ENCODE results near the gene SKOR2. TPM values are rescaled to one million over a fixed set of nuclear protein-coding genes. Genes with fewer than 3 reads are reported as not detected.

The SKOR2 gene
- total RNA-seq, 2 donors from 2014 or later: 0.18 TPM; not detected in 1

DNA sequence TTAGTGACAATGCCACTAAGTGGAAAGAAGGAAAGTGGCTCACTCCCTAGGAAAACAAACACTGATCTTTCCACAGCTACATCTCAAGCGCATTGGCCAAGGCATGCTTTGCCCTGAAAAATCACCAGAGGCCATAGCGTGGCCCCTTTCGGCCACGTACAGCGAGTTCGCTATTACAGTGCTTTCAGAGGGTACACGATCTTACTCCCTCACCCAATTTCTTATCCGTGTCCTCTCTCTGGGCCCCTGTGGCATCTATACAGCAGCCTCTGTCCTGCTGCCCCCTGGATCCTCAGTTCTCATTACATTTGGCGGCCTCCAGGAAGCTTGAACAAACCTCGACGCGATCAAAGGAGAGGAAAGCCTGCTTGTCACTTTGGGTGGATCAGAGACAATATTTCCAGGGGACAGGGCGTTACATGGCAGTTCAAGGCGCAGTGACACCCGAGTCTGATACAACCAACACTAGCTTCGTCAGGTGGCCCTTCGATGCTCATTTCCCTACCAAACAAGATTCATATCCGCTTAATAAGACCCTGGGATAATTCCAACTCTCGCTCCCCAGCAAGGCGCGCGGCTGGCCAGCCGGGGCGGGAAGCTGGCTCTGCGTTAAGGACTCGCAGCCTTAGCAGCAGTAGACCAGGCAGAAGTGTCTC lies 941 bp downstream of the SKOR2 start:
- Histone ChIP-seq H3K27ac (ENCODE audit: low read depth, low read length) (no peak overlapping the region), H3K9ac (ENCODE audit: extremely low read depth, low read length, poor library complexity, severe bottlenecking) (no peak overlapping the region), H3K36me3 (ENCODE audit: control insufficient read depth, insufficient read depth, low read length) (no peaks in the 10 kb centered on the region), H3K4me3 (ENCODE audit: low read length) (no peak overlapping the region), H3K9me3 (ENCODE audit: control insufficient read depth, low read length) (peaks cover 6% of the 10 kb centered on the region), H3K27me3 (ENCODE audit: control insufficient read depth, insufficient read depth, low read length, poor library complexity, severe bottlenecking) (peaks cover 98% of the 10 kb centered on the region), H3K4me1 (ENCODE audit: control insufficient read depth, insufficient read depth, low read length) (no peaks in the 10 kb centered on the region)
- WGBS, 2 experiments (ENCODE audit: insufficient coverage in 1 of 2, insufficient read length in 1 of 2): 7 to 12% methylated on average over 15 to 26 of the region's 26 CpGs
- H3K36me3 Mint-ChIP-seq (ENCODE audit: low read depth): peaks cover 2% of the 10 kb centered on the region
- peak overlapping the region; percentile 8 for H3K4me3 Mint-ChIP-seq
- H3K9me3 Mint-ChIP-seq: peaks cover 18% of the 10 kb centered on the region
- peaks cover 5% of the 10 kb centered on the region for H3K4me1 Mint-ChIP-seq
- DNase-seq: peak; percentile 63
- H3K27ac Mint-ChIP-seq: no peak overlapping the region
- TF ChIP-seq, protein P1, sequence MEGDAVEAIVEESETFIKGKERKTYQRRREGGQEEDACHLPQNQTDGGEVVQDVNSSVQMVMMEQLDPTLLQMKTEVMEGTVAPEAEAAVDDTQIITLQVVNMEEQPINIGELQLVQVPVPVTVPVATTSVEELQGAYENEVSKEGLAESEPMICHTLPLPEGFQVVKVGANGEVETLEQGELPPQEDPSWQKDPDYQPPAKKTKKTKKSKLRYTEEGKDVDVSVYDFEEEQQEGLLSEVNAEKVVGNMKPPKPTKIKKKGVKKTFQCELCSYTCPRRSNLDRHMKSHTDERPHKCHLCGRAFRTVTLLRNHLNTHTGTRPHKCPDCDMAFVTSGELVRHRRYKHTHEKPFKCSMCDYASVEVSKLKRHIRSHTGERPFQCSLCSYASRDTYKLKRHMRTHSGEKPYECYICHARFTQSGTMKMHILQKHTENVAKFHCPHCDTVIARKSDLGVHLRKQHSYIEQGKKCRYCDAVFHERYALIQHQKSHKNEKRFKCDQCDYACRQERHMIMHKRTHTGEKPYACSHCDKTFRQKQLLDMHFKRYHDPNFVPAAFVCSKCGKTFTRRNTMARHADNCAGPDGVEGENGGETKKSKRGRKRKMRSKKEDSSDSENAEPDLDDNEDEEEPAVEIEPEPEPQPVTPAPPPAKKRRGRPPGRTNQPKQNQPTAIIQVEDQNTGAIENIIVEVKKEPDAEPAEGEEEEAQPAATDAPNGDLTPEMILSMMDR (conservative IDR thresholded peaks at IDR 0.05): no peak
- H3K27me3 Mint-ChIP-seq (ENCODE audit: insufficient read depth): peaks cover 90% of the 10 kb centered on the region

DNA sequence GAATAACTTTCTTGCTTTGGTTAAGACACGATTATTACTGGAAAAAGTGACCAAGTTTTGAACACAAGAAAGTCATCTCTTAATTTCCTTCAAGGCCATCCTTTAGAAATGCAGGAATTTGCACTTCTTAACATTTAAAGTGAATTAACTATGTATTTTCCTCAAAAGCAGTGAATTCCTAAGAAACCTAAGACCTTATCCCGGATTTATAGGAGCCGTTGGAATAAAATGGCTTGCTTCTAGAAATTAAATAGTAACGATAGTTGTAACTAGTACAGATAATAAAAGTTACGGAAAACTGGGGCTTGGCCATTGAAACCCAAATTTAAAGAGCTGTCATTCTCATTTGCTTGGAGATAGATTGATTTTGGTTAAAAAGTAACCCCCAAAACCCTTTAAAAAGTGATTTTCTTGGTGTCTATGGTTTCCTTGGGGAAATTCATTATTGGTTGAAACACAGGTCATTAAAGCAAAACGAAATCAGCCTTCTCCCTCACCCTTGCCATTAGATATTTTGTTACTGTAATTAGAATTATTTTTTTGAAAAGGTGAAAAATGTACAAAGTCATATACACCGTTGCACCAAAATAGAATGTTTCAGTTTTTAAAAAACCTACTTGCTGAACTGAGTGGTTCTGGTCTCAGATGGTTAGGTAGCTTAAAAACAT lies 2.0 kb downstream of the SKOR2 start:
- Histone ChIP-seq H3K4me1 (ENCODE audit: control insufficient read depth, insufficient read depth, low read length) (no peaks in the 10 kb centered on the region), H3K9me3 (ENCODE audit: control insufficient read depth, low read length) (peaks cover 9% of the 10 kb centered on the region), H3K36me3 (ENCODE audit: control insufficient read depth, insufficient read depth, low read length) (no peaks in the 10 kb centered on the region), H3K27ac (ENCODE audit: low read depth, low read length) (no peak overlapping the region), H3K4me3 (ENCODE audit: low read length) (no peak overlapping the region), H3K27me3 (ENCODE audit: control insufficient read depth, insufficient read depth, low read length, poor library complexity, severe bottlenecking) (peaks cover 98% of the 10 kb centered on the region), H3K9ac (ENCODE audit: extremely low read depth, low read length, poor library complexity, severe bottlenecking) (no peak overlapping the region)
- Mint-ChIP-seq H3K27me3 (ENCODE audit: insufficient read depth) (peaks cover 90% of the 10 kb centered on the region), H3K4me1 (peaks cover 5% of the 10 kb centered on the region), H3K9me3 (peaks cover 22% of the 10 kb centered on the region), H3K36me3 (ENCODE audit: low read depth) (peaks cover 2% of the 10 kb centered on the region), H3K4me3 (no peak overlapping the region), H3K27ac (no peak overlapping the region)
- TF ChIP-seq, protein P1 (conservative IDR thresholded peaks at IDR 0.05): no peak
- no peak for DNase-seq
- 11 to 24% methylated on average over 3 to 6 of the region's 7 CpGs for WGBS, 2 experiments (ENCODE audit: insufficient coverage in 1 of 2, insufficient read length in 1 of 2)

DNA sequence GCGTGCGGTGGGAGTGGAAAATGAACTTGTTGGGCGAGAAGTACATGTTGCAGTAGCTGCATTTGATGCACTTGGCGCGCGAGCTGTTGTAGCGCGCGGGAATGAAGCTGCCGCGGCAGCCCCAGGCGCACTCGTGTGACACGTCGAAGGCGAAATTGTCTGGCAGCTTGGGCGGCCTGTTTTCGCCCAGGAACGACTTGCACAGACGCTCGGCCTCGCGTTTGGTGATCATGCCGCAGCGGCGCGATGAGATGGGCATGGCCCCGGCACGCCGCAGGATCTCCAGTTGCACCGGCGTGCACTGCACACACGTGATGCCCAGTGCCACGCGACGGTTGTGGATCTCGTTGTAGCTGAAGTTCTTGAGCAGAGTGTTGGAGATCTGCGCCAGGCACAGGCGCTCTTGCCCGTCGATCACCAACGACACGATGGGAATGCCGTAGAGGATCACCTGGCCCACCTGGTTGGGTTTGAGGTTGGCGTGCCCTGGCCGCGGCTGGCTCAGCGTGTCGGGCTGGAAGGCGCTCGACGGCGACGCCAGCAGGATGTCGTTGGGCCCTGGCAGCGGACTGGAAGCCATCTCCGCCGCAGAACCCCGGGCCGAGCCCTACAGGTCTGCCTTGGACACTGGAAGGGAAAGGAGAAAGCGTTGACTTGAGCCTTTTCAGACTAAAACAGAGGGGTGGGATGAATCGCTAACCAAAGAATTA lies 2.7 kb downstream of the SKOR2 start:
- Histone ChIP-seq H3K4me3 (ENCODE audit: low read length) (no peak overlapping the region), H3K36me3 (ENCODE audit: control insufficient read depth, insufficient read depth, low read length) (no peaks in the 10 kb centered on the region), H3K27me3 (ENCODE audit: control insufficient read depth, insufficient read depth, low read length, poor library complexity, severe bottlenecking) (peaks cover 98% of the 10 kb centered on the region), H3K27ac (ENCODE audit: low read depth, low read length) (no peak overlapping the region), H3K9me3 (ENCODE audit: control insufficient read depth, low read length) (peaks cover 9% of the 10 kb centered on the region), H3K4me1 (ENCODE audit: control insufficient read depth, insufficient read depth, low read length) (no peaks in the 10 kb centered on the region), H3K9ac (ENCODE audit: extremely low read depth, low read length, poor library complexity, severe bottlenecking) (no peak overlapping the region)
- H3K4me1 Mint-ChIP-seq: peaks cover 5% of the 10 kb centered on the region
- H3K36me3 Mint-ChIP-seq (ENCODE audit: low read depth): peaks cover 2% of the 10 kb centered on the region
- DNase-seq: peak; percentile 74
- H3K9me3 Mint-ChIP-seq: peaks cover 18% of the 10 kb centered on the region
- H3K27ac Mint-ChIP-seq: no peak overlapping the region
- peaks cover 90% of the 10 kb centered on the region for H3K27me3 Mint-ChIP-seq (ENCODE audit: insufficient read depth)
- WGBS, 2 experiments (ENCODE audit: insufficient coverage in 1 of 2, insufficient read length in 1 of 2): 17 to 26% methylated on average over 36 to 62 of the region's 62 CpGs
- TF ChIP-seq, protein P1 (conservative IDR thresholded peaks at IDR 0.05): no peak
- H3K4me3 Mint-ChIP-seq: peak overlapping the region; percentile 24

All from endodermal cell (in vitro differentiated cells).